HG02884 (cell line): Measurements from ENCODE around the gene CFAP119.

Source experiments
- ATAC-seq: cut with Tn5 transposase; IDR thresholded peaks from one replicate; pipeline ENCODE4 v1.9.1; 2021; ENCODE audit warnings: mild to moderate bottlenecking, moderate library complexity; ENCODE audit not compliant: unreplicated experiment

CFAP119 gene

DNA sequence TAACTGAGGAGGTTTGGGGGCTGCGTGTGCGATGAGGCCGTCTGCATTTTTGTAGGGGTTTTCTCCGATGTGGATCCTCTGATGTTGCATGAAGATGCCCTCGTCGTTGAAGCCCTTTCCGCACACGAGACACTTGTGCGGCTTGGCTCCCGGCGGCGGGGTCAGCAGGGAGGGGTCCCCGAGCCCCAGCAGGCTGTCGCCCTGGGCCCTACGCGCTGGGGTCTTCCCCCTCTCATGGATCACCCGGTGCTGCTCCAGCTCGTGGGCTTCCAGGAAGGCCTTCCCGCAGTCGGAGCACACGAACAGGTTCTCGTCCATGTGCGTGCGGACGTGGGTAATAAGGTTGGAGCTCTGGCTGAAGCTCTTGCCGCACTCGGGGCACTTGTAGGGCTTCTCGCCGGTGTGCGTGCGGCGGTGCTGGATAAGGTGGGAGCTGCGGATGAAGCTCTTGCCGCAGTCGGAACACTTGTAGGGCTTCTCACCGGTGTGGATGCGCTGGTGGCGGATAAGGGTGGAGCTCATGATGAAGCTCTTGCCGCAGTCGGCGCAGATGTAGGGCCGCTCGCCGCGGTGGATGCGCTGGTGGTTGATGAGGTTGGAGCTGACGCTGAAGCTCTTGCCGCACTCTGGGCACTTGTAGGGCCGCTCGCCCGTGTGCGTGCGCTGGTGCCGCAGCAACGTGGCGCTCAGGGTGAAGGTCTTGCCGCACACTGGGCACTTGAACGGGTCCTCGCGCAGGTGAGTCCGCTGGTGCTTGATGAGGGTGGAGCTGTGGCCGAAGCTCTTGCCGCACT lies 20.8 kb upstream of the CFAP119 start:
- no peak for ATAC-seq

DNA sequence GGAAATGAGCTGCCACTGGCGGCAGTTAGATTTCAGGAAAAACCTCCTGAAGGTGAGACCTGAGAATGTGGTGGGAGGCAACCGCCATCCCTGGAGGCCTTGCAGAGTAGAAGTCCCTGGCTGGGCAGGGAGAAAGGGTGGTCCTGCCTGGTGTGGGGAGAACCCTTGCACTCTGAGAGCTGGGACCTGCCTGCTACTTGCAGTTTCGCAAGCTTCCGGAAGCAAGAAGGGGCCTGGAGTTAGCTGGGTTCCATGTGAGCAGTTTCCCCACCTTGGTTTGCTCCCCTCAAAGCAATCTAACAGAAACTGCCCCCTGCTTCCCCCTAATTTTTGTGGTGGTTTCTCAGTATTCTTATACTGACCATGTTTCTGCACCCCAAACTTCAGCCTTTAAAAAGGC lies 18.7 kb upstream of the CFAP119 start:
- ATAC-seq, result no peak

- no peak for ATAC-seq
These were observed 18.2 kb upstream of the CFAP119 start for GRCh38 chr16:30780021-30780420.

GRCh38 chr16:30779596-30779995 lies 17.7 kb upstream of the CFAP119 start:
- ATAC-seq, result no peak

DNA sequence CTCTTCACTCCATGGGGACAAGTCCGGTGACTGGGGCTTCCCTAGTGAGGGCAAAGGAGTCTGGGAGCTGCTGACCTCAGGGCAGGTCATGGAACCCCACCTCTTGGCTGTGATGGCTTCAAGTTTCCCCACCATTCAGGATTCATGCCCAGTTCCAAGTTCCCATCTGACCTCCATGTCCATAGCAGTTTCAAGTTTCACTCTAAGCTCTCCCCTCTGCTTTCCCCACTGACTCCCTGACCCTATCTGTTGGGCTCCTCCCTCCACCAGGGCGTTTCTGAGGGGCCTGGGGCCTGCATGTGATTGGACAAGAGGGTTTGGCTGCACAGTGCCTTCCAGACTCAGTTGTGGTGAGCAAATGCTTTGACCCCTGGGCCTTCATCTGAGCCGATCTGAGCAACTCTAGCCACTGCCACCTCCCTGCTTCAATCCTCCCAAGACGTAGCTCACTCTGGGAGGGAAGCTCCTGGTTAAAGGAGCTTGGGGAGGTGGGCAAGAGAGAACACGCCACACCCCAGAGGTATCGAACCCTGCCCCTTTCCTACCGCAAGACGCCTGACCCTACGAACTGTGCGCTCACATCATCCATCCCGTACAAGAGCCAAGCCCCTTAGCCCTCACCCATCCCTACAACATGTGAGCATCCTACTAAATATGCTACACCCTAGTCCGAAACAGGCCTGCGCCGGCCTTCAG lies 16.8 kb upstream of the CFAP119 start:
- no peak for ATAC-seq

- ATAC-seq, result no peak
These were observed 15.9 kb upstream of the CFAP119 start for GRCh38 chr16:30777591-30778297.

DNA sequence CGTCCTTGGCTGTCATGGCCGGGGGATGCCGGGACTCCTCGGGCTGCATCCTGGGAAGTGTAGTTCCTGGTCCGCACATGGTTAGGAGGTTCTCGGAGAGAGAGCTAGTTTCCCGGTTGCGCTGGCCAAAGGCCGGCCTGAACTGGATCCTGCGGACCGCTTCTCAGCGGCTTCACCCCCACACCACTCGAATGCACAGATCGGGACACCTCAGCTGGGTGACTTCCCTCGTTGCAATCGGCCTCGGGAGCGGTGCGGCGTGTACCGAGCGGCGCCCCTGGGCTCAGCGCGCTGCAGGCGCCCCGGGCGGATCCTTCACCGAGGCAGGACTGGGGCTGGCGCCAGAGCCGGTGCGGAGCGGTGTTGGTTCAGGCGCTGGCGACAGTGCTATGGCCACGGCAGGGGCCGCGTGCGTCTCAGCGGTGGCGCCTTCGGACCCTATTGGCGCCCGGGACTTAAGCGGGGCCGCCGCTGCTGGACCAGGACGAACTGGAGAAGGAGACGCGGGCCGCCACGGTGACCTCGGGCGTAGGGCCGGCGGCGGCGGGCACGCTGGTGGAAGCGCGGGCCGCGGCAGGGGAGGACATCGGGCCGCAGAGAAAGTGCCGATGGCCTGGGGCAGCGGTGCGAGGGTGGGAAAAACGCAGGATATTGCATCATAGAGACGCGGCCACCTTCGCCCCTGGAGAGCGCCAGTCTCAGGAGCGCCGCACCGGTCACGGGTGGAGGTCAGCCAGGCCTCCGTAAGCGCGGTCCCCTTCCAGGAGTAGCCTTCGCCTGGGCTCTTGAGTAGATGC lies 13.7 kb upstream of the CFAP119 start:
- ATAC-seq, result no peak

DNA sequence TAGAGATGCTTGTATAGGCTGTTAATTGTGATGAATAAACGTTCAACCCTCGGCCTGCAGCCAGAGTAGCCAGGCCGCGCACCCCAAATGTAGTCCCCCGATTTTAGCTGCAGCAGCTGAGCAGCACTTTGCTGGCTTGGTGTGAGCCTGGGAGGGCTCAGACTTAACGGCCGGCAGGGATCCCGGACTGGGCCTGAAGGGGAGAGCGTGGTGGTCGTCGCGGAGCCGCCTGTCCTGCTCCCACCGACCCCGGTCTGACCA lies 13.2 kb upstream of the CFAP119 start:
- no peak for ATAC-seq

DNA sequence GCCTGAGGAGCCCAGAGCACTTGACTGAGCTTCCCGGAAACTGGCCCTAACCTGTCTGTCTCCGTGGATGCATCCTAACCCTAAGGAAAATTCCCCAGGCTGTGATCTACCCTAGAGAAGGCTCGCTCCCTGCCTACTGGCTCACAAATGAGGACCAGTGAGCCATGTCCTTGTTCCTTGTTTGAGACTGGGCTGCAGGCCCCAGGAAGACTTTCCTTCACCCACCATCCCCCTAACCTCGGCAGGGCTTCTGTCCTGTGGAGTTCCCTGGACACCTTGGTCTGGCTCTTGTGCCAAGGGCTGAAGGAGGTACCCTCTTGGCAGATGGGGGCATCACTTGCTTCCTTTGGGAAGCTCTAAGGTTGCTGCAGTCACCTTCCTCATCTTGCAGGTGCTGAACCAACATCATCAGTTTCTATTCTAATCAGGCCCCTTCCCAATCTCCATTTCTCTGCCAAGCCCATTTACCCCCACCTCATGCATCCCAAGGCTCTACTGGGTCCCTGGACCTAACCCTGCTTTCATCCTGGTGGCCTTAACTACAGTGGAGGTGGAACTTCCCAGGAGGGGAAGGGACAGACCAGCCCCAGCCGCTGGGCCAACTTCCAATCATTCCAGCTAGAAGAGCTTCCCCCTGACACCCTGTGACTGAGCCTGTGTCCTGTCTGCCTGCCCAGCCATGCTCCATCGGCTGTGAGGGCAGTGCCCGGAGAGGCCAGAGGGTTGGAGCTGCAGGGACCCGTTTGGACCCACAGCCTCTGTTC lies 12.7 kb upstream of the CFAP119 start:
- ATAC-seq, result no peak

- ATAC-seq, result no peak
These were observed 12.0 kb upstream of the CFAP119 start for GRCh38 chr16:30773826-30774225.

GRCh38 chr16:30771726-30772125 lies 9.9 kb upstream of the CFAP119 start:
- no peak for ATAC-seq

DNA sequence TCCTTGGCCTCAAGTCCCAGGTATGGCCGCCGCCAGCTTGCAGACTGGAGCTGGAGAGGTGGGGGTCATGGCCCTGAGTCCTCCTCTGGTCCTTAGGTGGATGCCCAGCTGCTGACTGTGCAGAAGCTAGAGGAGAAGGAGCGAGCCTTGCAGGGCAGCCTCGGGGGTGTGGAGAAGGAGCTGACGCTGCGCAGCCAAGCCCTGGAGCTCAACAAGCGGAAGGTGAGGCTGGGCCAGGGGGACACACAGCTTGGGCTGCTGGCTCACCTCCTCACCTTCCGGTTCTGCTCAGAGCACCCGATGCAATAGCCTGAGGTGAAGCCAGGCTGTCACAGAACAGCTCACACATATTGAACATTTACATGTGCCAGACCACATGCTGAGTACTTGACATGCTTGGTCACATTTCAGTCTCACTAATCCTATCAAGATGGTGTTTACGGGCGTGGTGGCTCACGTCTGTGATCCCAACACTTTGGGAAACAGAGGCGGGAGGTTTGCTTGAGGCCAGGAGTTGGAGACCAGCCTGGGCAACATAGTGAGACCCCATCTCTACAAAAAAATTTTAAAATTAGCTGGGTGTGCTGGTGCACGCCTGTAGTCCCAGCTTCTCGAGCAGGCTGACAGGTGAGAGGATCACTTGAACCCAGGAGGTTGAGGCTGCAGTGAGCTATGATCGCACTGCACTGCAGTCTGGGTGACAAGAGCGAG lies 7.7 kb upstream of the CFAP119 start:
- no peak for ATAC-seq

- ATAC-seq, result no peak
These were observed 6.8 kb upstream of the CFAP119 start for GRCh38 chr16:30768583-30769181.

GRCh38 chr16:30767767-30768465 lies 6.1 kb upstream of the CFAP119 start:
- no peak for ATAC-seq

DNA sequence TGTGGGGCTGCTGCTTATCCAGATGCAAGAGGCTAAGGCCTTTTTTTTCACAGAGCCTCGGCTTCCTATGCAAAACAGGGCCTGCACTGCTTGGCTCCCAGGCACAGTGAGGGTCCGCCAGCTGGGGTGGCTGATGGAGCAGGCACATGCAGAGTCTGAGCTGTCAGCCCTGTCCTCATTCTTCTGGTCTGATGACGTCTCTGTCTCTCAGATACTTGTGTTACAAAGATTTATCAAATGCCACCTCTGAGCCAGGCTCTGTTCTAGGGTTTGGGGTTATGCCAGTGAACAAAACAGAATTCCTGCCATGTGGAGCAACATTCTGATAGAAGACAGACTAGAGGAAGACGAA lies 5.0 kb upstream of the CFAP119 start:
- ATAC-seq, result no peak

DNA sequence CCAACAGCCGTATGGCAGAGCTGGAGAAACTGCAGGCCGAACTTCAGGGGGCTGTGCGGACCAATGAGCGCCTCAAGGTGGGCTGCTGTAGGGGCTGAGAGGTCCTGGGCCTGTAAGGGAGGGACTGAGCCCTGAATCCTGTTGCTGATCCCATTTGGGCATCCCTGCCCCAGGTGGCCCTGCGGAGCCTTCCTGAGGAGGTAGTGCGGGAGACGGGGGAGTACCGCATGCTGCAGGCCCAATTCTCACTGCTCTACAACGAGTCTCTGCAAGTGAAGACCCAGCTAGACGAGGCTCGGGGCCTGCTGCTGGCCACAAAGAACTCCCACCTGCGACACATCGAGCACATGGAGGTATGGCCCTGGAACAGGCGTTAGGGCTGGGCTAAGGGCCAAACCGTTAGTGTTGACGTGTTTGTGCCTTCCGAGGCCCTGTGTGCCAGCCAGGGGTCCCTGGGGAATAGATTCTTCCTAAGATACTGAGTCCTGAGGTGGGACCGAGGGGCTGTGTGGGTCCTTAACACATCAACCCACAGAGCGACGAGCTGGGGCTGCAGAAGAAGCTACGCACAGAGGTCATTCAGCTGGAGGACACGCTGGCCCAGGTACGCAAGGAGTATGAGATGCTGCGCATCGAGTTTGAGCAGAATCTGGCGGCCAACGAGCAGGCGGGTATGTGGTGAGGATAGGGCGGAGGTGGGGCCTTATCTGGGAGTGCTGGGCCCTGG lies 4.5 kb upstream of the CFAP119 start:
- ATAC-seq, result no peak

GRCh38 chr16:30764816-30765465 lies 3.1 kb upstream of the CFAP119 start:
- ATAC-seq, result no peak

GRCh38 chr16:30764086-30764485 lies 2.2 kb upstream of the CFAP119 start:
- ATAC-seq, result no peak
